Ishikawa (cell line): ENCODE data around the gene SPTA1.

ENCODE experiments used
- CEBPB ChIP-seq: IDR thresholded peaks from 2 replicates; pipeline ENCODE4 v1.6.1; 2012
- CREB1 ChIP-seq: IDR thresholded peaks from 2 replicates; pipeline ENCODE4 v1.6.1; 2012; ENCODE audit warnings: low read depth
- EGR1 ChIP-seq: IDR thresholded peaks from 2 replicates; pipeline ENCODE4 v1.6.1; 2012
- EP300 ChIP-seq: IDR thresholded peaks from 2 replicates; pipeline ENCODE4 v1.6.1; 2012; ENCODE audit warnings: borderline replicate concordance
- NFIC ChIP-seq: IDR thresholded peaks from 2 replicates; pipeline ENCODE4 v1.6.1; 2012
- TAF1 ChIP-seq: IDR thresholded peaks from 2 replicates; pipeline ENCODE4 v1.6.1; 2012; ENCODE audit warnings: low read depth, mild to moderate bottlenecking
- TCF12 ChIP-seq: IDR thresholded peaks from 2 replicates; pipeline ENCODE4 v1.6.1; 2012; ENCODE audit warnings: low read depth
- TEAD4 ChIP-seq: IDR thresholded peaks from 2 replicates; pipeline ENCODE4 v1.6.1; 2012
- YY1 ChIP-seq: IDR thresholded peaks from 2 replicates; pipeline ENCODE4 v1.6.1; 2012; ENCODE audit warnings: low read depth
- ZBTB7A ChIP-seq: IDR thresholded peaks from 2 replicates; pipeline ENCODE4 v1.6.1; 2012; ENCODE audit warnings: low read depth
- TF ChIP-seq, protein P1 (sequence below): IDR thresholded peaks from 2 replicates; pipeline ENCODE4 v1.6.1; 2012; ENCODE audit warnings: low read depth, mild to moderate bottlenecking
- TF ChIP-seq, protein P2 (sequence below): IDR thresholded peaks from 2 replicates; pipeline ENCODE4 v1.6.1; 2012

DNA sequence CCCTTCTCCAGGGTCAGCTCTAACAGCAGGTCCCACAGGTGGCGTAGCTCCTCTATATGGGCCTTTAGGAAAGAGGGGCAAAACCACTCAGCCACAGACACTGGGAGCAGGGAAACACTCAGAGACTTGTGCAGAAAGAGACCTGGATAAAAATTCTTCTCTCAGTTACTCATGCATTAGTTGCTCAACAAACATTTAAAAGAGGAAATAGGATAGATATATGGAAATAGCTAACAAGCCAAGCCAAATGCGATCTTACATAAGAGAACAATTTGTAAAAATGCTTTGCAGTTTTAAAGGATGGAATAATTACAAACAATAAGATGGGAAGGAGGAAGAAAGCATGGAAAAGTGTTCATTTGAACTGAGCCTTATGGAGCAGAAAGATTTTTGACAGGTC, 4.9 kb downstream of the SPTA1 start:
- no peak for TF ChIP-seq YY1
- TF ChIP-seq TCF12, result no peak
- no peak for TF ChIP-seq TAF1
- TF ChIP-seq EP300, result no peak
- TF ChIP-seq, protein P1, sequence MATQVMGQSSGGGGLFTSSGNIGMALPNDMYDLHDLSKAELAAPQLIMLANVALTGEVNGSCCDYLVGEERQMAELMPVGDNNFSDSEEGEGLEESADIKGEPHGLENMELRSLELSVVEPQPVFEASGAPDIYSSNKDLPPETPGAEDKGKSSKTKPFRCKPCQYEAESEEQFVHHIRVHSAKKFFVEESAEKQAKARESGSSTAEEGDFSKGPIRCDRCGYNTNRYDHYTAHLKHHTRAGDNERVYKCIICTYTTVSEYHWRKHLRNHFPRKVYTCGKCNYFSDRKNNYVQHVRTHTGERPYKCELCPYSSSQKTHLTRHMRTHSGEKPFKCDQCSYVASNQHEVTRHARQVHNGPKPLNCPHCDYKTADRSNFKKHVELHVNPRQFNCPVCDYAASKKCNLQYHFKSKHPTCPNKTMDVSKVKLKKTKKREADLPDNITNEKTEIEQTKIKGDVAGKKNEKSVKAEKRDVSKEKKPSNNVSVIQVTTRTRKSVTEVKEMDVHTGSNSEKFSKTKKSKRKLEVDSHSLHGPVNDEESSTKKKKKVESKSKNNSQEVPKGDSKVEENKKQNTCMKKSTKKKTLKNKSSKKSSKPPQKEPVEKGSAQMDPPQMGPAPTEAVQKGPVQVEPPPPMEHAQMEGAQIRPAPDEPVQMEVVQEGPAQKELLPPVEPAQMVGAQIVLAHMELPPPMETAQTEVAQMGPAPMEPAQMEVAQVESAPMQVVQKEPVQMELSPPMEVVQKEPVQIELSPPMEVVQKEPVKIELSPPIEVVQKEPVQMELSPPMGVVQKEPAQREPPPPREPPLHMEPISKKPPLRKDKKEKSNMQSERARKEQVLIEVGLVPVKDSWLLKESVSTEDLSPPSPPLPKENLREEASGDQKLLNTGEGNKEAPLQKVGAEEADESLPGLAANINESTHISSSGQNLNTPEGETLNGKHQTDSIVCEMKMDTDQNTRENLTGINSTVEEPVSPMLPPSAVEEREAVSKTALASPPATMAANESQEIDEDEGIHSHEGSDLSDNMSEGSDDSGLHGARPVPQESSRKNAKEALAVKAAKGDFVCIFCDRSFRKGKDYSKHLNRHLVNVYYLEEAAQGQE, result no peak
- TF ChIP-seq, protein P2, sequence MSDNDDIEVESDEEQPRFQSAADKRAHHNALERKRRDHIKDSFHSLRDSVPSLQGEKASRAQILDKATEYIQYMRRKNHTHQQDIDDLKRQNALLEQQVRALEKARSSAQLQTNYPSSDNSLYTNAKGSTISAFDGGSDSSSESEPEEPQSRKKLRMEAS, result no peak
- TF ChIP-seq CEBPB, result no peak
- TF ChIP-seq ZBTB7A, result no peak
- TF ChIP-seq CREB1, result no peak
- no peak for TF ChIP-seq NFIC
- no peak for TF ChIP-seq EGR1
- TF ChIP-seq TEAD4, result no peak
